GM23248 (cell line): ENCODE results near the gene C16orf95.

ENCODE experiments used
- EZH2 ChIP-seq: fragments of 200-600 bp; sonication (generic); IDR thresholded peaks from 2 replicates; pipeline ENCODE4 v1.6.1; 2018; ENCODE audit warnings: antibody characterized with exemption, mild to moderate bottlenecking; ENCODE audit not compliant: insufficient read depth, poor library complexity, severe bottlenecking
- EZH2phosphoT487 ChIP-seq: fragments of 200-600 bp; sonication (generic); IDR thresholded peaks from 2 replicates; pipeline ENCODE4 v1.6.1; 2018; ENCODE audit warnings: antibody characterized with exemption, moderate library complexity, mild to moderate bottlenecking, low read depth; ENCODE audit not compliant: insufficient read depth

GRCh38 chr16:87342978-87343752, 26.0 kb upstream of the C16orf95 start:
- TF ChIP-seq EZH2 (no peak), EZH2phosphoT487 (no peak)
